Chondrocyte (in vitro differentiated cells): ENCODE results near the gene MUL1. TPM values are rescaled to one million over a fixed set of nuclear protein-coding genes. Genes with fewer than 3 reads are reported as not detected.

Experiments used
- DNase-seq: peaks from one replicate; pipeline ENCODE4 v3.0.0; 2021; ENCODE audit warnings: mixed read lengths, low spot score
- H3K27ac Mint-ChIP-seq: one replicate; pipeline ENCODE4 v1.8.0; 2021; ENCODE audit warnings: mild to moderate bottlenecking, moderate library complexity, mixed read lengths; ENCODE audit not compliant: unreplicated experiment
- H3K27me3 Mint-ChIP-seq: 2 replicates; pipeline ENCODE4 v1.8.0; 2021; ENCODE audit warnings: low read depth, mixed read lengths
- H3K36me3 Mint-ChIP-seq: 2 replicates; pipeline ENCODE4 v1.8.0; 2021; ENCODE audit warnings: low read depth, mixed read lengths
- H3K4me1 Mint-ChIP-seq: 2 replicates; pipeline ENCODE4 v1.8.0; 2021; ENCODE audit warnings: low read depth, mild to moderate bottlenecking, mixed read lengths
- H3K4me3 Mint-ChIP-seq: one replicate; pipeline ENCODE4 v1.8.0; 2021; ENCODE audit warnings: mild to moderate bottlenecking, moderate library complexity, mixed read lengths; ENCODE audit not compliant: unreplicated experiment
- H3K9me3 Mint-ChIP-seq: 2 replicates; pipeline ENCODE4 v1.8.0; 2021; ENCODE audit warnings: low read depth, mixed read lengths
- CTCF ChIP-seq: fragments of 200-600 bp; sonication (generic); IDR thresholded peaks from 2 replicates; pipeline ENCODE4 v1.5.0; 2021; ENCODE audit warnings: antibody characterized with exemption, mild to moderate bottlenecking, moderate library complexity
- total RNA-seq: library from RNA; stranded (reverse); gene quantifications from 3 replicates; pipeline ENCODE4 v1.2.1, GENCODE V29; 2021

The MUL1 gene
- total RNA-seq, 1 donor from 2014 or later = 38.2 TPM

DNA sequence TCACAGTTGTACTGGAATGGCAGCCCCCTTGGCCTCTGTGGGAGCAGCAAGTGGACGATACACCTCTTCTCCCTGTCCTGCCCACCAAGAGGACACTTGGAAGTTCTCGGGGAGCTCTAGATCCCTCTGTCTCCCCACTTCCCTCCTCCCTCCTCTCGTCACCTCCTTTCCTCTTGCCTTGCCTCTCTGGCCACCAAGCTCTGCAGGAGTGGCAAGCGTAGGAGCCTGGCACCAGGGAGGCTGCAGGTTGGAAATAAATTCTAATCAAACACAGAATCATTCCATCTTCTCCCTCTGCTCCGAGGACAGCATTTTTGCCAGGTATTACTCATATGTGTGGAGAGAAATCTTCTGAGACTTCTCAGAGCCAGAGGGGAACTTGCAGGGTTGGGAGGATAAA lies 42.8 kb downstream of the MUL1 start:
- Mint-ChIP-seq H3K9me3 (no peaks in the 10 kb centered on the region), H3K36me3 (no peaks in the 10 kb centered on the region), H3K27me3 (peaks cover 31% of the 10 kb centered on the region), H3K27ac (no peak overlapping the region), H3K4me1 (no peaks in the 10 kb centered on the region), H3K4me3 (no peak overlapping the region)
- TF ChIP-seq CTCF = no peak
- DNase-seq = no peak

- TF ChIP-seq CTCF = no peak
- Mint-ChIP-seq H3K4me1 (no peaks in the 10 kb centered on the region), H3K27me3 (peaks cover 32% of the 10 kb centered on the region), H3K36me3 (no peaks in the 10 kb centered on the region), H3K9me3 (no peaks in the 10 kb centered on the region), H3K4me3 (no peak overlapping the region), H3K27ac (no peak overlapping the region)
- no peak for DNase-seq
Measured at GRCh38 chr1:20463502-20463901, 44.4 kb downstream of the MUL1 start.

DNA sequence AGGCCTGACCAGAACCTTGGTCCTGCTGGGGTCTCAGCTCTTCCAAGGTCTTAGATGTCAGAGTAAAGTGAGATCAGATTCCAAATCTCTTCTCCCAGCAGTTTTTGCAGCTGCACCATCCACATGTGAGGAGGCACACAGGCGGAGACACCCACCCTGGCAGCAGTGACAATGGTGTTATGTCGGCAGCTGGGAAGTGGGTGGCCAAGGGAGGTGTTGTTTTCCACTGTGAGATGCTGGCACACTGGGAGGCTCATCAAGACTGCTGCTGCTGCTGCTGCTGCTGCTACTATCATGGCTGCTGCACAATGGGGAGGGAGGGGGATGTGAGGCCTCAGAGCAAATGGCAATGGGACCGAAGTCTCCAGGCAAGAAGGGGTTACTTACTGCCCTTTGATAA lies 45.6 kb downstream of the MUL1 start:
- Mint-ChIP-seq H3K27ac (no peak overlapping the region), H3K36me3 (no peaks in the 10 kb centered on the region), H3K27me3 (peaks cover 26% of the 10 kb centered on the region), H3K9me3 (no peaks in the 10 kb centered on the region), H3K4me3 (no peak overlapping the region), H3K4me1 (no peaks in the 10 kb centered on the region)
- DNase-seq = no peak
- no peak for TF ChIP-seq CTCF

- no peak for DNase-seq
- no peak for TF ChIP-seq CTCF
- Mint-ChIP-seq H3K36me3 (no peaks in the 10 kb centered on the region), H3K9me3 (no peaks in the 10 kb centered on the region), H3K27ac (no peak overlapping the region), H3K4me1 (no peaks in the 10 kb centered on the region), H3K4me3 (no peak overlapping the region), H3K27me3 (peaks cover 34% of the 10 kb centered on the region)
Measured at GRCh38 chr1:20458717-20459116, 49.2 kb downstream of the MUL1 start.

DNA sequence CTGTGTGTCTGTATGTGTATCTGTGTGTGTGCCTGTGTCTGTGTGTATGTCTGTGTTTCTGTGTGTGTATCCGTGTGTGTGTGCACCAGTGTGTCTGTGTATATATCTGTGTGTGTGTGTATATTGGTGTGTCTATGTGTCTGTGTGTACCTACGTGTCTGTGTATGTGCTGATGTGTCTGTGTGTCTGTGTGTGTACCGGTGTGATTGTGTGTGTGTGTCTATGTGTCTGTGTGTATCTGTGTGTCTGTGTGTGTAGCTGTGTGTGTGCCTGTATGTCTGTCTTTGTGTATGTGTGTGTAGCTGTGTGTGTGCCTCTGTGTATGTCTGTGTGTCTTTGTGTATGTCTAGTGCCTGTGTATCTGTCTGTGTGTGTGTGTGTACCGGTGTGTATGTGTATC lies 53.9 kb downstream of the MUL1 start:
- no peak for DNase-seq
- peaks cover 40% of the 10 kb centered on the region for H3K27me3 Mint-ChIP-seq
- TF ChIP-seq CTCF = no peak
- no peak overlapping the region for H3K4me3 Mint-ChIP-seq
- no peaks in the 10 kb centered on the region for H3K4me1 Mint-ChIP-seq
- no peaks in the 10 kb centered on the region for H3K9me3 Mint-ChIP-seq
- H3K27ac Mint-ChIP-seq = no peak overlapping the region
- no peaks in the 10 kb centered on the region for H3K36me3 Mint-ChIP-seq
